PC-9 (cell line): Measurements from ENCODE around the gene DYNLT2. TPM values are rescaled to one million over a fixed set of nuclear protein-coding genes. Genes with fewer than 3 reads are reported as not detected.

Experiments used
- BruUV-seq: library from RNA; stranded (reverse); fragments of 400-500 nt; replicated peaks from 2 replicates; lab custom pipeline; 2021; lab: Mats Ljungman, UMichigan
- CTCF ChIA-PET: fragments of 300-600 bp; sonication (Branson Sonifier 250); formaldehyde crosslinking; loops from one replicate; lab custom pipeline; 2022; ENCODE audit warnings: antibody characterized with exemption; lab: Charles Lee
- POLR2A ChIA-PET: fragments of 300-600 bp; sonication (Branson Sonifier 250); formaldehyde crosslinking; loops from one replicate; lab custom pipeline; 2022; ENCODE audit warnings: antibody characterized with exemption; ENCODE audit not compliant: unreplicated experiment; lab: Charles Lee
- DNase-seq, 2 experiments: peaks; one replicate each; pipeline versions ENCODE4 v3.0.0 to v3.0.0-alpha.2; 2015 to 2022; ENCODE audit warnings: mixed read lengths in 1 of 2
- H2AFZ ChIP-seq: fragments of 200-600 bp; sonication (generic); 2 replicates; pipeline ENCODE4 v1.8.1; 2017; ENCODE audit warnings: antibody characterized with exemption
- H3F3A ChIP-seq: fragments of 200-600 bp; sonication (generic); 2 replicates; pipeline ENCODE4 v1.8.1; 2017; ENCODE audit warnings: antibody characterized with exemption, mild to moderate bottlenecking, low read depth; ENCODE audit not compliant: insufficient read depth
- H3K27ac ChIP-seq: fragments of 200-600 bp; sonication (generic); 2 replicates; pipeline ENCODE4 v1.6.1; 2016; ENCODE audit warnings: mixed run types
- H3K27me3 ChIP-seq: fragments of 200-600 bp; sonication (generic); 2 replicates; pipeline ENCODE4 v1.6.1; 2016; ENCODE audit warnings: low read depth, mixed run types; ENCODE audit not compliant: insufficient read depth
- H3K36me3 ChIP-seq: fragments of 200-600 bp; sonication (generic); 2 replicates; pipeline ENCODE4 v1.6.1; 2016; ENCODE audit warnings: low read depth, mixed run types
- H3K4me1 ChIP-seq: fragments of 200-600 bp; sonication (generic); replicated peaks from 2 replicates; pipeline ENCODE4 v1.6.1; 2016; ENCODE audit warnings: mixed run types; ENCODE audit not compliant: insufficient read depth
- H3K4me2 ChIP-seq: fragments of 200-600 bp; sonication (generic); 2 replicates; pipeline ENCODE4 v1.6.1; 2017; ENCODE audit warnings: mixed run types
- H3K4me3 ChIP-seq: fragments of 200-600 bp; sonication (generic); 2 replicates; pipeline ENCODE4 v1.6.1; 2016; ENCODE audit warnings: mixed run types
- H3K79me2 ChIP-seq: fragments of 200-600 bp; sonication (generic); 2 replicates; pipeline ENCODE4 v1.6.1; 2017; ENCODE audit warnings: low read depth, mixed run types
- H3K9me2 ChIP-seq: fragments of 200-600 bp; sonication (generic); 2 replicates; pipeline ENCODE4 v1.8.1; 2017; ENCODE audit warnings: mild to moderate bottlenecking; ENCODE audit not compliant: insufficient read depth
- H3K9me3 ChIP-seq: fragments of 200-600 bp; sonication (generic); 2 replicates; pipeline ENCODE4 v1.8.1; 2016; ENCODE audit warnings: low read depth; ENCODE audit not compliant: insufficient read depth
- H4K20me1 ChIP-seq: fragments of 200-600 bp; sonication (generic); 2 replicates; pipeline ENCODE4 v1.8.1; 2017; ENCODE audit not compliant: insufficient read depth
- CTCF ChIP-seq: fragments of 200-600 bp; sonication (generic); conservative IDR thresholded peaks from 2 replicates; pipeline ENCODE4 v1.6.1; 2017; ENCODE audit warnings: mixed run types, antibody characterized with exemption, mild to moderate bottlenecking, moderate library complexity
- EZH2 ChIP-seq: fragments of 200-600 bp; sonication (generic); IDR thresholded peaks from 2 replicates; pipeline ENCODE4 v1.8.0; 2017; ENCODE audit warnings: antibody characterized with exemption, low read depth
- intact Hi-C: fragments of 100-400 bp; cut with micrococcal nuclease; formaldehyde crosslinking; loops from one replicate; pipeline ENCODE4 v1.10.0; 2022; ENCODE audit not compliant: unreplicated experiment
- total RNA-seq: library from RNA; stranded (reverse); gene quantifications from 2 replicates; pipeline ENCODE4 v1.2.3, GENCODE V29; 2021

DYNLT2 gene
- total RNA-seq, 1 experiment from 2014 or later: 1.5 TPM

GRCh38 chr6:169795196-169795595 lies 43.8 kb upstream of the DYNLT2 start:
- Histone ChIP-seq H3F3A (no peaks in the 10 kb centered on the region), H4K20me1 (no peaks in the 10 kb centered on the region), H3K36me3 (no peaks in the 10 kb centered on the region), H3K27ac (no peak overlapping the region), H3K27me3 (peaks cover 97% of the 10 kb centered on the region), H3K9me3 (no peaks in the 10 kb centered on the region), H2AFZ (no peak overlapping the region), H3K79me2 (no peaks in the 10 kb centered on the region), H3K4me3 (no peak overlapping the region), H3K4me2 (no peak overlapping the region), H3K4me1 (no peaks in the 10 kb centered on the region), H3K9me2 (no peaks in the 10 kb centered on the region)
- no peak for DNase-seq
- ChIA-PET POLR2A (no interaction called here), CTCF (no interaction called here)
- TF ChIP-seq CTCF: no peak
- TF ChIP-seq EZH2: no peak
- BruUV-seq: no TSS peak
- intact Hi-C loops: loop anchor here (10.0 kb wide), 1 partner anchor 900 kb away; no protein-coding TSS in a partner anchor

GRCh38 chr6:169794317-169795055 lies 43.1 kb upstream of the DYNLT2 start:
- Histone ChIP-seq H3K36me3 (no peaks in the 10 kb centered on the region), H3K4me2 (no peak overlapping the region), H3K4me1 (no peaks in the 10 kb centered on the region), H3K27ac (no peak overlapping the region), H3F3A (no peaks in the 10 kb centered on the region), H2AFZ (no peak overlapping the region), H3K4me3 (no peak overlapping the region), H4K20me1 (no peaks in the 10 kb centered on the region), H3K9me3 (no peaks in the 10 kb centered on the region), H3K27me3 (peaks cover 91% of the 10 kb centered on the region), H3K79me2 (no peaks in the 10 kb centered on the region), H3K9me2 (no peaks in the 10 kb centered on the region)
- CTCF ChIA-PET: no interaction called here
- intact Hi-C loops: loop anchor here (10.0 kb wide), 1 partner anchor 900 kb away; no protein-coding TSS in a partner anchor
- TF ChIP-seq CTCF (no peak), EZH2 (no peak)
- no peak for DNase-seq
- POLR2A ChIA-PET: no interaction called here
- BruUV-seq: no TSS peak

GRCh38 chr6:169793408-169793807 lies 42.0 kb upstream of the DYNLT2 start:
- Histone ChIP-seq H3K36me3 (no peaks in the 10 kb centered on the region), H3K9me3 (no peaks in the 10 kb centered on the region), H4K20me1 (no peaks in the 10 kb centered on the region), H3K9me2 (no peaks in the 10 kb centered on the region), H3K4me1 (no peaks in the 10 kb centered on the region), H3F3A (no peaks in the 10 kb centered on the region), H3K4me3 (no peak overlapping the region), H3K4me2 (no peak overlapping the region), H2AFZ (no peak overlapping the region), H3K79me2 (no peaks in the 10 kb centered on the region), H3K27ac (no peak overlapping the region), H3K27me3 (peaks cover 88% of the 10 kb centered on the region)
- no TSS peak for BruUV-seq
- TF ChIP-seq CTCF: no peak
- no peak for TF ChIP-seq EZH2
- ChIA-PET CTCF (interaction anchor here (0.6 kb wide), 1 partner anchor 620 kb away, joined by 3 read pairs; no protein-coding TSS in a partner anchor), POLR2A (no interaction called here)
- intact Hi-C loops: loop anchor here (10.0 kb wide), 1 partner anchor 899 kb away; no protein-coding TSS in a partner anchor
- no peak for DNase-seq
